ENCODE data around the gene SNAP25. TPM values are rescaled to one million over a fixed set of nuclear protein-coding genes. Genes with fewer than 3 reads are reported as not detected.

Gene SNAP25
- total and polyA plus RNA-seq, 8 donors = 1.5 to 11.7 (median 6.8) TPM

GRCh38 chr20:10349118-10349517 is 130.5 kb downstream of the SNAP25 start:
- Histone ChIP-seq H3K4me1 (no peaks in the 10 kb centered on the region), H3K4me3 (no peak overlapping the region), H3K9me3 (no peaks in the 10 kb centered on the region), H3K36me3 (no peaks in the 10 kb centered on the region), H3K27me3 (no peaks in the 10 kb centered on the region), H3K27ac (no peak overlapping the region)
- intact Hi-C loops (cut with DNase I) = no loop called here
- ATAC-seq (no peak), DNase-seq (no peak)
- TF ChIP-seq CTCF (IDR thresholded peaks at IDR 0.05) = no peak

- ATAC-seq = no peak
- Histone ChIP-seq H3K4me1 (no peaks in the 10 kb centered on the region), H3K9me3 (no peaks in the 10 kb centered on the region), H3K27ac (no peak overlapping the region), H3K27me3 (no peaks in the 10 kb centered on the region), H3K36me3 (no peaks in the 10 kb centered on the region), H3K4me3 (no peak overlapping the region)
- DNase-seq = no peak
- TF ChIP-seq CTCF (IDR thresholded peaks at IDR 0.05) = no peak
- intact Hi-C loops (cut with DNase I) = no loop called here
Observed at GRCh38 chr20:10350188-10350842, 131.7 kb downstream of the SNAP25 start.

GRCh38 chr20:10352934-10353824 is 134.5 kb downstream of the SNAP25 start:
- Histone ChIP-seq H3K9me3 (no peaks in the 10 kb centered on the region), H3K4me1 (no peaks in the 10 kb centered on the region), H3K27me3 (no peaks in the 10 kb centered on the region), H3K36me3 (no peaks in the 10 kb centered on the region), H3K4me3 (no peak overlapping the region), H3K27ac (no peak overlapping the region)
- no peak for TF ChIP-seq CTCF (IDR thresholded peaks at IDR 0.05)
- no peak for ATAC-seq
- no peak for DNase-seq
- intact Hi-C loops (cut with DNase I) = no loop called here

GRCh38 chr20:10356628-10357027 is 138.0 kb downstream of the SNAP25 start:
- Histone ChIP-seq H3K36me3 (no peaks in the 10 kb centered on the region), H3K4me1 (no peaks in the 10 kb centered on the region), H3K9me3 (no peaks in the 10 kb centered on the region), H3K4me3 (no peak overlapping the region), H3K27ac (no peak overlapping the region), H3K27me3 (no peaks in the 10 kb centered on the region)
- ATAC-seq = no peak
- DNase-seq = no peak
- intact Hi-C loops (cut with DNase I) = no loop called here
- no peak for TF ChIP-seq CTCF (IDR thresholded peaks at IDR 0.05)

Other genes starting within 250 kb of the SNAP25 start
- gene ANKEF1, start 183.8 kb upstream of the SNAP25 start, total RNA-seq = 1 to 10 TPM; 6.1 to 7.4 TPM
- 1 to 10 TPM; 5.3 to 7.5 (median 6.3) TPM for gene ANKEF1, start 183.8 kb upstream of the SNAP25 start, polyA plus RNA-seq (ENCODE audit: insufficient read length in 6 of 6)
- 10 to 100 TPM; 13.8 to 19.2 TPM for gene MKKS, start 215.4 kb downstream of the SNAP25 start, total RNA-seq
- 10 to 100 TPM; 20.5 to 30.2 (median 25.1) TPM for gene MKKS, start 215.4 kb downstream of the SNAP25 start, polyA plus RNA-seq (ENCODE audit: insufficient read length in 6 of 6)
- gene SLX4IP, start 216.5 kb downstream of the SNAP25 start, total RNA-seq = 1 to 10 TPM; 6.0 to 6.9 TPM
- gene SLX4IP, start 216.5 kb downstream of the SNAP25 start, polyA plus RNA-seq (ENCODE audit: insufficient read length in 6 of 6) = 10 to 100 TPM in 4 of 6 donors, 1 to 10 TPM in 2; 9.2 to 12.3 (median 11.0) TPM